ENCODE data around the gene TIGAR.

Gene TIGAR

GRCh38 chr12:4284306-4284705 is 36.7 kb upstream of the TIGAR start:
- H3F3A ChIP-seq (ENCODE audit: insufficient read depth, low read length), result no peaks in the 10 kb centered on the region
- no peaks in the 10 kb centered on the region for H3K4me1 ChIP-seq (ENCODE audit: insufficient read depth, low read length, severe bottlenecking)
- H3K9me2 ChIP-seq (ENCODE audit: low read depth, low read length), result no peaks in the 10 kb centered on the region
- H3K4me3 ChIP-seq (ENCODE audit: low read depth, low read length, poor library complexity, severe bottlenecking), result no peak overlapping the region
- H3K4me2 ChIP-seq (ENCODE audit: low read length), result no peak overlapping the region
- no peaks in the 10 kb centered on the region for H3K79me2 ChIP-seq (ENCODE audit: insufficient read depth, low read length)
- H3K9me3 ChIP-seq (ENCODE audit: low read length), result no peaks in the 10 kb centered on the region
- H3K27me3 ChIP-seq (ENCODE audit: insufficient read depth, low read length), result no peaks in the 10 kb centered on the region
- H2AFZ ChIP-seq (ENCODE audit: low read length), result no peak overlapping the region
- TF ChIP-seq CTCF (IDR thresholded peaks at IDR 0.05; ENCODE audit: low read length), result no peak
- TF ChIP-seq EZH2 (IDR thresholded peaks at IDR 0.05; ENCODE audit: borderline replicate concordance, low read length), result no peak
- H3K36me3 ChIP-seq (ENCODE audit: insufficient read depth, low read length), result no peaks in the 10 kb centered on the region
- H3K9ac ChIP-seq (ENCODE audit: low read length), result no peak overlapping the region
- H3K27ac ChIP-seq (ENCODE audit: low read depth, low read length, poor library complexity, severe bottlenecking), result no peak overlapping the region
- no peaks in the 10 kb centered on the region for H4K20me1 ChIP-seq (ENCODE audit: insufficient read depth, low read length)

GRCh38 chr12:4285070-4285469 is 35.9 kb upstream of the TIGAR start:
- no peaks in the 10 kb centered on the region for H3K9me3 ChIP-seq (ENCODE audit: low read length)
- H3K36me3 ChIP-seq (ENCODE audit: insufficient read depth, low read length), result no peaks in the 10 kb centered on the region
- no peak overlapping the region for H2AFZ ChIP-seq (ENCODE audit: low read length)
- no peaks in the 10 kb centered on the region for H3K4me1 ChIP-seq (ENCODE audit: insufficient read depth, low read length, severe bottlenecking)
- no peaks in the 10 kb centered on the region for H3K27me3 ChIP-seq (ENCODE audit: insufficient read depth, low read length)
- H3K4me3 ChIP-seq (ENCODE audit: low read depth, low read length, poor library complexity, severe bottlenecking), result no peak overlapping the region
- no peaks in the 10 kb centered on the region for H3K79me2 ChIP-seq (ENCODE audit: insufficient read depth, low read length)
- H3K9ac ChIP-seq (ENCODE audit: low read length), result no peak overlapping the region
- no peak overlapping the region for H3K27ac ChIP-seq (ENCODE audit: low read depth, low read length, poor library complexity, severe bottlenecking)
- H3K4me2 ChIP-seq (ENCODE audit: low read length), result no peak overlapping the region
- no peaks in the 10 kb centered on the region for H4K20me1 ChIP-seq (ENCODE audit: insufficient read depth, low read length)
- H3F3A ChIP-seq (ENCODE audit: insufficient read depth, low read length), result no peaks in the 10 kb centered on the region
- H3K9me2 ChIP-seq (ENCODE audit: low read depth, low read length), result no peaks in the 10 kb centered on the region
- TF ChIP-seq EZH2 (IDR thresholded peaks at IDR 0.05; ENCODE audit: borderline replicate concordance, low read length) (no peak), CTCF (IDR thresholded peaks at IDR 0.05; ENCODE audit: low read length) (no peak)

GRCh38 chr12:4286228-4286627 is 34.8 kb upstream of the TIGAR start:
- H3K9me3 ChIP-seq (ENCODE audit: low read length), result no peaks in the 10 kb centered on the region
- H3K4me3 ChIP-seq (ENCODE audit: low read depth, low read length, poor library complexity, severe bottlenecking), result no peak overlapping the region
- H3K9ac ChIP-seq (ENCODE audit: low read length), result no peak overlapping the region
- no peaks in the 10 kb centered on the region for H3K4me1 ChIP-seq (ENCODE audit: insufficient read depth, low read length, severe bottlenecking)
- H3K4me2 ChIP-seq (ENCODE audit: low read length), result no peak overlapping the region
- H3K27ac ChIP-seq (ENCODE audit: low read depth, low read length, poor library complexity, severe bottlenecking), result no peak overlapping the region
- H3F3A ChIP-seq (ENCODE audit: insufficient read depth, low read length), result no peaks in the 10 kb centered on the region
- no peaks in the 10 kb centered on the region for H3K27me3 ChIP-seq (ENCODE audit: insufficient read depth, low read length)
- H3K79me2 ChIP-seq (ENCODE audit: insufficient read depth, low read length), result no peaks in the 10 kb centered on the region
- no peaks in the 10 kb centered on the region for H3K9me2 ChIP-seq (ENCODE audit: low read depth, low read length)
- no peak for TF ChIP-seq EZH2 (IDR thresholded peaks at IDR 0.05; ENCODE audit: borderline replicate concordance, low read length)
- H3K36me3 ChIP-seq (ENCODE audit: insufficient read depth, low read length), result no peaks in the 10 kb centered on the region
- H2AFZ ChIP-seq (ENCODE audit: low read length), result no peak overlapping the region
- H4K20me1 ChIP-seq (ENCODE audit: insufficient read depth, low read length), result no peaks in the 10 kb centered on the region

- no peaks in the 10 kb centered on the region for H3K36me3 ChIP-seq (ENCODE audit: insufficient read depth, low read length)
- H3K4me2 ChIP-seq (ENCODE audit: low read length), result no peak overlapping the region
- no peaks in the 10 kb centered on the region for H3K27me3 ChIP-seq (ENCODE audit: insufficient read depth, low read length)
- no peak for TF ChIP-seq CTCF (IDR thresholded peaks at IDR 0.05; ENCODE audit: low read length)
- TF ChIP-seq EZH2 (IDR thresholded peaks at IDR 0.05; ENCODE audit: borderline replicate concordance, low read length), result no peak
- no peak overlapping the region for H3K27ac ChIP-seq (ENCODE audit: low read depth, low read length, poor library complexity, severe bottlenecking)
- H3K9me3 ChIP-seq (ENCODE audit: low read length), result no peaks in the 10 kb centered on the region
- no peaks in the 10 kb centered on the region for H3K4me1 ChIP-seq (ENCODE audit: insufficient read depth, low read length, severe bottlenecking)
- no peak overlapping the region for H3K4me3 ChIP-seq (ENCODE audit: low read depth, low read length, poor library complexity, severe bottlenecking)
- no peaks in the 10 kb centered on the region for H3K9me2 ChIP-seq (ENCODE audit: low read depth, low read length)
- no peaks in the 10 kb centered on the region for H3F3A ChIP-seq (ENCODE audit: insufficient read depth, low read length)
- H2AFZ ChIP-seq (ENCODE audit: low read length), result no peak overlapping the region
- H3K79me2 ChIP-seq (ENCODE audit: insufficient read depth, low read length), result no peaks in the 10 kb centered on the region
- H3K9ac ChIP-seq (ENCODE audit: low read length), result no peak overlapping the region
- H4K20me1 ChIP-seq (ENCODE audit: insufficient read depth, low read length), result no peaks in the 10 kb centered on the region
These were observed 34.2 kb upstream of the TIGAR start for GRCh38 chr12:4286771-4287317.

All from OCI-LY1 (cell line).